Immature natural killer cell (primary cell): ENCODE results near the gene QKI. TPM values are rescaled to one million over a fixed set of nuclear protein-coding genes. Genes with fewer than 3 reads are reported as not detected.
"Not testable (repeated sequence)": the region's sequence is repeated elsewhere in the genome, so short reads cannot be mapped to it uniquely, and the experiment has no call there.

ENCODE experiments used
- DNase-seq, 3 donors: peaks; one replicate each; pipeline ENCODE4 v3.0.0; 2022; ENCODE audit warnings: mixed read lengths in 1 of 3
- H3K27ac Mint-ChIP-seq, 6 donors: one replicate each; pipeline ENCODE4 v1.8.0; 2020; ENCODE audit warnings: mixed read lengths in 6 of 6, mild to moderate bottlenecking in 5 of 6, inconsistent platforms in 4 of 6, moderate library complexity in 3 of 6
- H3K27me3 Mint-ChIP-seq, 3 donors: one replicate each; pipeline ENCODE4 v1.8.0; 2020 to 2021; ENCODE audit warnings: low read depth in 3 of 3, mild to moderate bottlenecking in 3 of 3, mixed read lengths in 3 of 3, moderate library complexity in 3 of 3, inconsistent platforms in 1 of 3
- H3K36me3 Mint-ChIP-seq, 3 donors: one replicate each; pipeline ENCODE4 v1.8.0; 2020; ENCODE audit warnings: mixed read lengths in 3 of 3, inconsistent platforms in 2 of 3, mild to moderate bottlenecking in 2 of 3
- H3K4me1 Mint-ChIP-seq, 2 donors: one replicate each; pipeline ENCODE4 v1.8.0; 2020; ENCODE audit warnings: inconsistent platforms in 2 of 2, mild to moderate bottlenecking in 2 of 2, mixed read lengths in 2 of 2, moderate library complexity in 1 of 2
- H3K4me3 Mint-ChIP-seq, 5 donors: one replicate each; pipeline ENCODE4 v1.8.0; 2020; ENCODE audit warnings: mild to moderate bottlenecking in 5 of 5, mixed read lengths in 5 of 5, inconsistent platforms in 3 of 5, moderate library complexity in 3 of 5
- H3K9me3 Mint-ChIP-seq, 6 donors: one replicate each; pipeline ENCODE4 v1.8.0; 2020; ENCODE audit warnings: mild to moderate bottlenecking in 6 of 6, mixed read lengths in 6 of 6, inconsistent platforms in 4 of 6, moderate library complexity in 3 of 6
- polyA plus RNA-seq, 3 donors: library from polyadenylated mRNA; unstranded; fragments of 300-500 nt; fragmentation: Illumina TruSeq; gene quantifications; one replicate each; pipeline ENCODE4 v1.2.3, GENCODE V29; 2021

QKI gene
- polyA plus RNA-seq, 3 donors from 2014 or later, result 12.3 to 29.1 (median 21.1) TPM

DNA sequence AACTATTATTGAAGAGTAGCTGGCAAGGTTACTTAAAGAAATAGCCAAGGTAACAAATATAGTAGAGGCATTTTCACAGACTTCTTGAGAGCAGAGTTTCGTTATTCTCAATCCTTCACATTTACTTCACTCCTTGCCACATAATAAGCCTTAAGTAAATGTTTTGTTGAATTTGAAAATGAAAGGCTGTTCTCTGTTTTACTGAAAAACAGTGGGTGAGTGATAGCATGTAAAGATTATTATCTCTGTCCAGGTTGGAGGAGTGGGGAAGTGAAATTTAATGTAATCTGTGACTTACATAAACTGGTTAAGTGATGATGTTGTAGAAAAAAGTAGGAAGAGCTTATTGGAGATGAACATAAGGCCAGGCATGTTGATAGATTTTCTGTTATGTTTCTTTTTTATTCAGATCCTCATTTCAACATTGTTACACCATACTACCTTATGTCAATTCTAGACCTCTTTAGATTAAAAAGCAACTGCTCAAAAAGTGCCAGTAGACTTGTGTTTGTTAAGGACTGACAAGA is 55.0 kb downstream of the QKI start:
- Mint-ChIP-seq H3K9me3 (peaks cover 0 to 10% (median 3%) of the 10 kb centered on the region in 6 donors), H3K4me3 (peak overlapping the region in 2 of 5 donors; percentile 2 to 8), H3K4me1 (peaks cover 52 to 90% of the 10 kb centered on the region in 2 donors), H3K27ac (peak overlapping the region; percentile 6 to 40 (median 16)), H3K27me3 (peaks cover 0 to 10% (median 4%) of the 10 kb centered on the region in 3 donors), H3K36me3 (peaks cover 15 to 19% (median 18%) of the 10 kb centered on the region in 3 donors)
- DNase-seq, result no peak

DNA sequence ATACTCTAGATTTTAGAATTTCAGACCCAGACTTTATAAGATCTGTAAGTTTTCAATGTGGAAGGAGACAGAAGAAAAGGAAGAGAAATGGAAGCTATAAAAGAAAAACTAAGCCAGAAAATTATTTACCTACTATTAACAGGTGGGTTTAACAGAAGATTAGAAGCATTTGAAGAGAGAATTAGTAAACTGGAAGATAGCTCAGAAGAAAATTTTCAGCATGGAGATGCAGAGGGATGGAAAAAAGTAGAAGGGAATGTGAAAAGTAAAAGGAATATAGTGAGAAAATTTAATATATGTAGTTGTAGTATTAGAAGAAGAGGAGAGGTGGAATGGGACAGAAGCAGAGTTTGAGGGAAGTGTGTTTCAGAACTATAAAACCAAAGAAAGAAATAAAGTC is 56.1 kb downstream of the QKI start:
- peaks cover 51 to 96% of the 10 kb centered on the region in 2 donors for H3K4me1 Mint-ChIP-seq
- peaks cover 0 to 10% (median 4%) of the 10 kb centered on the region in 3 donors for H3K27me3 Mint-ChIP-seq
- H3K36me3 Mint-ChIP-seq, result peaks cover 15 to 19% (median 18%) of the 10 kb centered on the region in 3 donors
- DNase-seq, result no peak
- H3K27ac Mint-ChIP-seq, result peak overlapping the region in 2 of 6 donors; percentile 2 to 25
- H3K4me3 Mint-ChIP-seq, result no peak overlapping the region
- peaks cover 0 to 10% (median 3%) of the 10 kb centered on the region in 6 donors for H3K9me3 Mint-ChIP-seq

DNA sequence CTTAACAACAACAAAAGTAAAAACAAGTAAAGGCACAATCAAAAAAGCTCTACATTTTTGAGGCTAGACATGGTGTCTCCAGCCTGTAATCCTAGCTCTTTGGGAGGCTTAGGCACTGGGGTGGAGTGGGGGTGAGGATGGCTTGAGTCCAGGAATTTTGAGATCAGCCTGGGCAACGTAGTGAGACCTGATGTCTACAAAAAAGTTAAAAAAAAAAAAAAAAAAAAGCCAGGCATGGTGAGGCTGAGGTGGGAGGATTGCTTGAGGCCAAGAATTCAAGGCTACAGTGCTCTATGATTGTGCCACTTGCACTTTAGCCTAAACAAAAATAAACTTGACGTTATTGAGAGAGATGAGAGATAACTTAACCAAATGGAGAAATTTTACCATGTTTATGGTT is 60.1 kb downstream of the QKI start:
- Mint-ChIP-seq H3K4me3 (no peak overlapping the region), H3K36me3 (peaks cover 15 to 22% (median 18%) of the 10 kb centered on the region in 3 donors), H3K9me3 (peaks cover 0 to 10% (median 3%) of the 10 kb centered on the region in 6 donors), H3K27me3 (peaks cover 0 to 10% (median 0%) of the 10 kb centered on the region in 3 donors), H3K27ac (no peak overlapping the region), H3K4me1 (peaks cover 31 to 78% of the 10 kb centered on the region in 2 donors)
- no peak for DNase-seq

DNA sequence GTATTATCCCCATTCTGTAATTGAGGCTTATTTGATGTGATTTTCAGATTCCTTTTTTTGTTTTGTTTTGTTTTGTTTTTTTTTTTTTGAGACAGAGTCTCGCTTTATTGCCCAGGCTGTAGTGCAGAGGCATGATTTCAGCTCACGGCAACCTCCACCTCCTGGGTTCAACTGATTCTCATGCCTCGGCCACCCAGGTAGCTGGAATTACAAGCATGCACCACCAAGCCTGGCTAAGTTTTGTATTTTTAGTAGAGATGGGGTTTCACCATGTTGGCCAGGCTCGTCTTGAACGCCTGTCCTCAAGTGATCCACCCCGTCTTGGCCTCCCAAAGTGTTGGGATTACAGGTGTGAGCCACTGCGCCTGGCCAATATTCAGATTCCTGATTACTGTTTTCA is 62.4 kb downstream of the QKI start:
- peaks cover 4 to 11% (median 8%) of the 10 kb centered on the region in 3 donors for H3K36me3 Mint-ChIP-seq
- H3K4me1 Mint-ChIP-seq, result peaks cover 20 to 76% of the 10 kb centered on the region in 2 donors

DNA sequence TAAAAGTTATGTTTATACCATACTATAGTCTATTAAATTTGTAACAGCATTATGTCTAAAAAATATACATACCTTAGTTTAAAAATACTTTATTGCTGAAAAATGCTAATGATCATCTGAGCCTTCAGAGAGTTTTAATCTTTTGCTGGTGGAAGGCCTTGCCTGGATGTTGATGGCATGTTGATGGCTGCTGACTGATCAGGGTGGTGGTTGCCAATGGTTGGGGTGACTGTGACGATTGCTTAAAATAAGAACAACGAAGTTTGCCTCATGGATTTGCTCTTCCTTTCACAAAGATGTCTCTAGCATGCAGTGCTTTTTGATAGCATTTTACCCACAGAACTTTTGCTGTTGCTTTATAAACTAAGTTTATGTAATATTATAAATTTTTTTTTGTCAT is 68.6 kb downstream of the QKI start:
- no peak for DNase-seq
- Mint-ChIP-seq H3K4me3 (no peak overlapping the region), H3K27me3 (peaks cover 0 to 6% (median 0%) of the 10 kb centered on the region in 3 donors), H3K9me3 (no peaks in the 10 kb centered on the region), H3K4me1 (peaks cover 44 to 83% of the 10 kb centered on the region in 2 donors), H3K36me3 (peaks cover 4 to 11% (median 8%) of the 10 kb centered on the region in 3 donors), H3K27ac (no peak overlapping the region)

More for the DNA sequence above, 62.4 kb downstream of the QKI start:
- H3K4me3 Mint-ChIP-seq, H3K27me3 Mint-ChIP-seq, H3K27ac Mint-ChIP-seq, DNase-seq, H3K9me3 Mint-ChIP-seq: not testable (repeated sequence)

DNA sequence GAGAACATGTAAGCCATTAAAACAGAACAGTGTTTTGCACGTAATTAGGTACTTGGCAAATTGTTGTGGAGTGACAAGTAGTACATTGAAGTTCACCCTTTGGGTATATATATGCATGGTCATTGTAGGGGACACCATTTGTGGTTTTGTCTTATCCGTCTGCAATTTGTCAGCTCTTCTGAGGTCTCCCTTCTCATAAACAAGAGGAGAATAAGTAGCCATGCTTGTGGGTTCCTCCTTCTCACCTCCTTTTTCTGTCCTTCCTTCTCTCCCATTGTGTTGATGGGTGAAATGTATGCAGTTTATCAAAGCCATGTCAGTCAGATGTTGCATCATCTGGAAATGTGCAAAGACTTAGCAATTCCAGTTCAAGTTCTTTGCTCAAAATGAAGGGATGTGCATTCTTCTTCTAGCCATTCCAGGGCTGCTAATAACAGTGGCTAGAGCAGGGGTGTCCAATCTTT is 70.9 kb downstream of the QKI start:
- H3K4me1 Mint-ChIP-seq, result peaks cover 60 to 97% of the 10 kb centered on the region in 2 donors
- no peak for DNase-seq
- H3K27me3 Mint-ChIP-seq, result peaks cover 0 to 4% (median 0%) of the 10 kb centered on the region in 3 donors
- no peaks in the 10 kb centered on the region for H3K9me3 Mint-ChIP-seq
- no peaks in the 10 kb centered on the region for H3K36me3 Mint-ChIP-seq
- peak overlapping the region in 2 of 6 donors; percentile 8 to 43 for H3K27ac Mint-ChIP-seq
- no peak overlapping the region for H3K4me3 Mint-ChIP-seq

DNA sequence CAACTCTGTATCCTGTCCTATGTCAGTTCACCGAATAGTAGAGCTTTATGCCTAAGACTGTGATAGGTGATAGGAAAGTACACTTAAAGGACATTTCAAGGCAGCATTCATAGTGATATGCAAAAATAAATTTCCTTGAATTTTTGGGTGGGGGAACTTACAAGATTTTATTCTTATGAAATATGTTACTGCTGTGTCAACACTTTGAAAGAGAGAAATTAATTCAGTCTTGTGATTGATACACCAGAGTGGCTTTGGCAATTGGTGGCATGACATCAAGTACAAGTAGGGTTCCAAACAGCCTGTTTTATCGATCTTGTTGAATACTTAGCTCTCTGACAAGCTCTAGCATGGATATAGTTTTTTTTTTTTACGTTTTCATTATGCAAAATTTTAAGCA is 72.3 kb downstream of the QKI start:
- H3K27me3 Mint-ChIP-seq, result peaks cover 0 to 5% (median 0%) of the 10 kb centered on the region in 3 donors
- no peaks in the 10 kb centered on the region for H3K9me3 Mint-ChIP-seq
- H3K4me3 Mint-ChIP-seq, result no peak overlapping the region
- H3K27ac Mint-ChIP-seq, result peak overlapping the region in 1 of 6 donors; percentile 27
- H3K4me1 Mint-ChIP-seq, result peaks cover 70 to 99% of the 10 kb centered on the region in 2 donors
- DNase-seq, result no peak
- no peaks in the 10 kb centered on the region for H3K36me3 Mint-ChIP-seq

DNA sequence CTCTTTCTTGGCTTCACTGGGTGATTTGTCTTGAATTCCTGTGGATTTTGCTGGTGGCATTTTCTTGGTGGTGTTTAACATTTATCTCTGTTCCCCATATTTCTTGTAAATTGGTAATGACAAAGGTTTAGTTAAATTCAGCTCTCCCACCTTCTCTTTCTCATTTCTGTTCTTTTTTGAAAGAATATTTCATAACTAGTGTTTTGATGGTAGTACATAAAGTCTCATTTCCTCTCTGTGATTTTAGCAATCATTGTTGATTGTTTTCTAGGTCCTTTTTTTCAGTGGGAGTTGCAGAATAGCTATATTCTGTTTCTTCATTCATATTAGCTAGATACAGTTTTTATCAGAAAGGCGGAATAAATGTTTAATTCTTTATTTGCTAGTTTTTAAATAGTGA is 73.1 kb downstream of the QKI start:
- Mint-ChIP-seq H3K36me3 (no peaks in the 10 kb centered on the region), H3K27ac (no peak overlapping the region), H3K4me3 (peak overlapping the region in 1 of 5 donors; percentile 43), H3K27me3 (peaks cover 0 to 5% (median 0%) of the 10 kb centered on the region in 3 donors), H3K4me1 (peaks cover 69 to 93% of the 10 kb centered on the region in 2 donors), H3K9me3 (no peaks in the 10 kb centered on the region)
- DNase-seq, result no peak

DNA sequence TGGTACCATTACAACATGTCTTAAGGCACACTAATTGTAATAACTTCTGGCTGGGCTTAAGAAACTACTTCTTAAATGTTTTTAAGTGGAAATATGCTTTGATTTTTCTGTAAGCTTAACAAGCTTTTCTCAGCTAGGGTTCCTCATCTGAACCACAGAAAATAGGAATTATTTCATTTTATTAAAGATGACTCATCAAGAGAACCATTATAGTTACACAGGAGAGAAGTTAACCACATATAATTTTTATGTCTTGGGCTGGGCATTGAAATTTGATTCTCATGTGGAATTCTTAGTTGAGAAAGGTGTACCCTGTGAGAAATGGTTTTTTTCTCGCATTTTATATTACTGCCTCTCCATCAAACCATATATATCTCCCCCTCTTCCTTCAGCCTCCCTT is 75.1 kb downstream of the QKI start:
- H3K27me3 Mint-ChIP-seq, result peaks cover 0 to 9% (median 0%) of the 10 kb centered on the region in 3 donors
- DNase-seq, result no peak
- H3K9me3 Mint-ChIP-seq, result no peaks in the 10 kb centered on the region
- H3K4me1 Mint-ChIP-seq, result peaks cover 62 to 78% of the 10 kb centered on the region in 2 donors
- H3K36me3 Mint-ChIP-seq, result no peaks in the 10 kb centered on the region
- no peak overlapping the region for H3K27ac Mint-ChIP-seq
- no peak overlapping the region for H3K4me3 Mint-ChIP-seq

DNA sequence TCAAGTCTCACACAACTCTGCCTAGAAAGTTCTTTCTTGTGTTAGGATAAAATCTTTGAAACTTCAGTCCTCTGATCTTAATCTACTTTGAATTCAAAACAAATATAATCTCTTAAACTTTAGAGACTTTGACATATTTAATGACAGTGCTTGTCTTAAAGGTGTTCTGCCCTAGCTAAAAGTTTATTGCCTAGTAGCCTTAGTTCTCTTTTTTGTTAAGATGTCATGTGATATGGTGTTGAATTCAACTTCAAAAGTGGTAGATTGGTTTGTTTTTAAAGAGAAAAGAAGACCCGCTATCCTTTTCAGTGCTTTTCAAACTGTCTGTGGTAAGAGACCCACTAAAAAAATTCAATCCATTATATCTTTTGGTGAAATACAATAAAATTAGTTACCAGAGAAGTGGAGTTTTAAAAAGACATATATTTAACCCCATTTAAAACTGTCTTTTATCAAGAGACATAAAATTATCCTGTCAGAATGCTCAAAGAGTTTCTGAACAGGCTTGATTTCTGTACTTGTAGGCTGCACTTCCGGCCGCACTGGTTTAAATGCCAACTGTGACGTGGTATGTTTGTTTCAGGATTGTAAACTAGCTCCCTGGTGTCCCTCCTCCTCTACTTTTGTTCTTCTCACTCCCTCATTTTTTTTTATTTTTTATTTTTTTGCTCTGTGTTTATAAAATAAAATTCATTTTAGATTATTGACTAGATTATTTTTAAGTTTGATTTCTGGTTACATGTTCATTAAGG is 76.5 kb downstream of the QKI start:
- peak overlapping the region in 4 of 5 donors; percentile 13 to 46 (median 38) for H3K4me3 Mint-ChIP-seq
- H3K9me3 Mint-ChIP-seq, result no peaks in the 10 kb centered on the region
- H3K27ac Mint-ChIP-seq, result peak overlapping the region; percentile 11 to 87 (median 78)
- DNase-seq, result peak in 2 of 3 donors; percentile 7 to 17
- no peaks in the 10 kb centered on the region for H3K36me3 Mint-ChIP-seq
- peaks cover 54 to 73% of the 10 kb centered on the region in 2 donors for H3K4me1 Mint-ChIP-seq
- H3K27me3 Mint-ChIP-seq, result peaks cover 0 to 9% (median 0%) of the 10 kb centered on the region in 3 donors

DNA sequence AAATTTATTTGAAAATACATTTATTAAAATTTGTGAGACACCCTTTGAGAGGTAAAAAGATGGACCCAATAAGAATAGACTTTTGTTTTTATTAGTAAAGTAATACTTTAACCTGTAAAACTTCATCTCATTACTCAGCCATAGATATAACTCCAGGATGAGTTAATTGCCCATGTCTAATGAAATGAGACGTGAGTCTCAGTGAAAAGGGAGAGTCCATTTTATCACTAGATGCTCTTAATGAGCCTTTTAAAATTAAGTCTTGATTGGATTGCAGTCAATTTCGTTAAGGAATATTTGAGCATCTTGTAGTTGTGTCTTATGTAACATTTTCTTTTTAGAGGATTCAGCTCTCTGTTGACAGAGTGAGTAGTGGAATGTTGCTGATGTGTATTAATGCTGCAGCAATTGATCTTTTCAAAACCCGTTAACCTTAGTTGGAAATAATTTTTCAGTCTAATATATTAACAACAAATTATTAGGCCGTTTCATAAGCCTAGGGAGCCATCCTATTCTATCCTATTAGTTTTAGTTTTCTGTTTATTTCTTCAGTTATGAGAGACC is 77.3 kb downstream of the QKI start:
- DNase-seq, result no peak
- no peaks in the 10 kb centered on the region for H3K36me3 Mint-ChIP-seq
- H3K27ac Mint-ChIP-seq, result no peak overlapping the region
- no peak overlapping the region for H3K4me3 Mint-ChIP-seq
- H3K27me3 Mint-ChIP-seq, result peaks cover 0 to 9% (median 0%) of the 10 kb centered on the region in 3 donors
- no peaks in the 10 kb centered on the region for H3K9me3 Mint-ChIP-seq
- H3K4me1 Mint-ChIP-seq, result peaks cover 56 to 73% of the 10 kb centered on the region in 2 donors

DNA sequence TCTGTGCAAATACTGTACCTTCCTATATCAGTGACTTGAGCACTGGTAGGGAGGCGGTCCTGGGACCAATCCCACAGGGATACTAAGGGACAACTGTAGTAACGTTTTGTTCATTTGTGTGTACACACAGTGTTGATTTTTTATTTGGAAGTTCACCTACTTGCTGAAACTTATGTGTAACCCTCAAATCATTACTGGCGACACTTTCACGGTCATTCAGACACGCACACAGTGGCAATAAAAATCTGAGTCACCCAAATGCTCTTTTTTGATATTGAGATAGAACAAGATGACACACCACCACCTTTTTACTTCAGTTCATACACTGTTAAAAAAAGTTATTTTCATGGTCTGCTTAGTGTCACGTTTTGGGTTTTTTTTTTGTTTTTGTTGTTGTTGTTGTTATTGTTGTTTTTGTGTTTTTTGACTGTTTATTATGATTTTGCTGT is 79.8 kb downstream of the QKI start:
- Mint-ChIP-seq H3K36me3 (no peaks in the 10 kb centered on the region), H3K27me3 (peaks cover 0 to 5% (median 0%) of the 10 kb centered on the region in 3 donors), H3K27ac (no peak overlapping the region), H3K4me1 (peaks cover 47 to 73% of the 10 kb centered on the region in 2 donors), H3K9me3 (no peaks in the 10 kb centered on the region), H3K4me3 (no peak overlapping the region)
- DNase-seq, result no peak

DNA sequence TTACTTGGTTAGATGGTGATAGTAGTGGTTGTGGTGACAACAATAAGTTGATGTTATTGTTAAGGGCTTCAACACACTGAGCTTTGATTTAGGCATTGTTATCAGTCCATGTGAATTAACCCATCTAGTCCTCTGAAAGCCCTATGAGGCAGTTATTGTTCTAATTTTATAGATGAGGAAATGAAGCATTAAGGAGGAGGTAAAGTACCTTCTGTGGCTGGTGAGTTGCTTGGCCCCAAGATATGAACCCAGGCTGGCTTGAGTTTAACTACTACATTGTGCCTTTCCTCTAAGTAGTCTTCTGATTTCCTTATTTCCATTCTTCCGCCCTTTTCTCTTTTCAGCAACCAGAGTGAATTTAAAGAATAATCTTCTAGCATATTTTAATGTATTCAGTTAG is 81.7 kb downstream of the QKI start:
- H3K36me3 Mint-ChIP-seq, result no peaks in the 10 kb centered on the region
- no peaks in the 10 kb centered on the region for H3K9me3 Mint-ChIP-seq
- H3K27me3 Mint-ChIP-seq, result peaks cover 0 to 5% (median 0%) of the 10 kb centered on the region in 3 donors
- H3K27ac Mint-ChIP-seq, result peak overlapping the region in 4 of 6 donors; percentile 8 to 39 (median 11)
- DNase-seq, result no peak
- H3K4me1 Mint-ChIP-seq, result peaks cover 36 to 72% of the 10 kb centered on the region in 2 donors
- H3K4me3 Mint-ChIP-seq, result peak overlapping the region in 1 of 5 donors; percentile 1

DNA sequence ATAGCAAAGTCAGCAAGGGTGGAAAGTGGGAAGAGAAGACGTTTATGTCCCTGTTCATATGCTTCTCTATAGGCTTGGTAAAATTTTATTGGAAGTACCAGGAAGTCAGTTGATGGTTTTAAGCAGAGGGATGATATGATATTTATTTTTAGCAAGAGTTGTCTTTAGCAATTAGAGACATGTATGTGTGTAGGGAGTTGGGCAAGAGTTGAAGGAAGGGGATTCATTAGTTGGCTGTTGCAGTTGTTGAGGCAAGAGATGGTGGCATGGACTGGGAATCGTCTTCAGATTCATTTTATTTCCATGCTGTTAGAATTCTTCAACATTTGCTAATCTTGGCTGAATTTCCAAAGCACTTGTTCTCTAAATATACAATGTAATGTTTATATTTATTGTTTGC is 85.6 kb downstream of the QKI start:
- peak overlapping the region in 2 of 6 donors; percentile 8 to 9 for H3K27ac Mint-ChIP-seq
- no peaks in the 10 kb centered on the region for H3K9me3 Mint-ChIP-seq
- H3K36me3 Mint-ChIP-seq, result no peaks in the 10 kb centered on the region
- no peaks in the 10 kb centered on the region for H3K27me3 Mint-ChIP-seq
- no peak for DNase-seq
- H3K4me1 Mint-ChIP-seq, result peaks cover 53 to 89% of the 10 kb centered on the region in 2 donors
- H3K4me3 Mint-ChIP-seq, result no peak overlapping the region
